ENCODE data around the gene SBF2. TPM values are rescaled to one million over a fixed set of nuclear protein-coding genes. Genes with fewer than 3 reads are reported as not detected.

Gene SBF2
- total RNA-seq, 1 donor from 2014 or later: 34.5 TPM

- intact Hi-C loops (cut with DNase I): no loop called here
- no peaks in the 10 kb centered on the region for H3K36me3 ChIP-seq
- no peak overlapping the region for H3K4me3 ChIP-seq
- TF ChIP-seq CTCF (IDR thresholded peaks at IDR 0.05): no peak
- H3K4me1 ChIP-seq: peaks cover 0 to 10% of the 10 kb centered on the region in 2 donors
- no peak overlapping the region for H3K27ac ChIP-seq
- DNase-seq (ENCODE audit: low spot score in 2 of 2): no peak
- no peaks in the 10 kb centered on the region for H3K9me3 ChIP-seq
- H3K27me3 ChIP-seq: no peaks in the 10 kb centered on the region
These were observed 4.1 kb downstream of the SBF2 start for GRCh38 chr11:10289765-10290380.

- no peak for DNase-seq (ENCODE audit: low spot score in 2 of 2)
- intact Hi-C loops (cut with DNase I): no loop called here
- Histone ChIP-seq H3K9me3 (no peaks in the 10 kb centered on the region), H3K27me3 (no peaks in the 10 kb centered on the region), H3K36me3 (no peaks in the 10 kb centered on the region), H3K27ac (no peak overlapping the region), H3K4me1 (peaks cover 0 to 9% of the 10 kb centered on the region in 2 donors), H3K4me3 (no peak overlapping the region)
- no peak for TF ChIP-seq CTCF (IDR thresholded peaks at IDR 0.05)
These were observed 4.9 kb downstream of the SBF2 start for GRCh38 chr11:10288881-10289764.

GRCh38 chr11:10287766-10288715 is 6.0 kb downstream of the SBF2 start:
- Histone ChIP-seq H3K9me3 (no peaks in the 10 kb centered on the region), H3K4me1 (peaks cover 0 to 9% of the 10 kb centered on the region in 2 donors), H3K27me3 (no peaks in the 10 kb centered on the region), H3K4me3 (no peak overlapping the region), H3K27ac (no peak overlapping the region), H3K36me3 (no peaks in the 10 kb centered on the region)
- TF ChIP-seq CTCF (IDR thresholded peaks at IDR 0.05): no peak
- intact Hi-C loops (cut with DNase I): no loop called here
- no peak for DNase-seq (ENCODE audit: low spot score in 2 of 2)

GRCh38 chr11:10287140-10287539 is 6.9 kb downstream of the SBF2 start:
- Histone ChIP-seq H3K36me3 (no peaks in the 10 kb centered on the region), H3K27ac (no peak overlapping the region), H3K4me1 (peaks cover 0 to 4% of the 10 kb centered on the region in 2 donors), H3K9me3 (no peaks in the 10 kb centered on the region), H3K4me3 (no peak overlapping the region), H3K27me3 (no peaks in the 10 kb centered on the region)
- no peak for DNase-seq (ENCODE audit: low spot score in 2 of 2)
- no peak for TF ChIP-seq CTCF (IDR thresholded peaks at IDR 0.05)
- intact Hi-C loops (cut with DNase I): no loop called here

- no peak for DNase-seq (ENCODE audit: low spot score in 2 of 2)
- Histone ChIP-seq H3K27me3 (no peaks in the 10 kb centered on the region), H3K36me3 (no peaks in the 10 kb centered on the region), H3K9me3 (no peaks in the 10 kb centered on the region), H3K27ac (no peak overlapping the region), H3K4me3 (no peak overlapping the region), H3K4me1 (peaks cover 0 to 4% of the 10 kb centered on the region in 2 donors)
- intact Hi-C loops (cut with DNase I): no loop called here
- TF ChIP-seq CTCF (IDR thresholded peaks at IDR 0.05): no peak
These were observed 8.7 kb downstream of the SBF2 start for GRCh38 chr11:10285148-10285802.
